Effector memory CD4-positive, alpha-beta T cell (primary cell): ENCODE data around the gene PTPRU.

Source experiments
- DNase-seq, 3 donors: peaks; one replicate each; pipeline ENCODE4 v3.0.0-alpha.2; 2020
- H3K27ac ChIP-seq: 2 replicates; pipeline ENCODE4 v1.7.0; 2013; ENCODE audit warnings: mild to moderate bottlenecking, low read length, moderate library complexity; ENCODE audit not compliant: insufficient read depth, poor library complexity, severe bottlenecking
- H3K27me3 ChIP-seq: replicated peaks from 2 replicates; pipeline ENCODE4 v1.7.0; 2013; ENCODE audit warnings: mild to moderate bottlenecking, low read length; ENCODE audit not compliant: insufficient read depth, control insufficient read depth, poor library complexity, severe bottlenecking
- H3K36me3 ChIP-seq: 2 replicates; pipeline ENCODE4 v1.7.0; 2013; ENCODE audit warnings: mild to moderate bottlenecking, low read length, moderate library complexity; ENCODE audit not compliant: control insufficient read depth, insufficient read depth
- H3K4me1 ChIP-seq: 2 replicates; pipeline ENCODE4 v1.7.0; 2013; ENCODE audit warnings: low read length, mild to moderate bottlenecking; ENCODE audit not compliant: control insufficient read depth, insufficient read depth, poor library complexity, severe bottlenecking
- H3K4me3 ChIP-seq: 2 replicates; pipeline ENCODE4 v1.7.0; 2013; ENCODE audit warnings: low read length, low read depth, mild to moderate bottlenecking; ENCODE audit not compliant: insufficient read depth, poor library complexity, severe bottlenecking
- H3K9me3 ChIP-seq: 2 replicates; pipeline ENCODE4 v1.7.0; 2013; ENCODE audit warnings: mild to moderate bottlenecking, low read length, moderate library complexity; ENCODE audit not compliant: control insufficient read depth

The PTPRU gene

DNA sequence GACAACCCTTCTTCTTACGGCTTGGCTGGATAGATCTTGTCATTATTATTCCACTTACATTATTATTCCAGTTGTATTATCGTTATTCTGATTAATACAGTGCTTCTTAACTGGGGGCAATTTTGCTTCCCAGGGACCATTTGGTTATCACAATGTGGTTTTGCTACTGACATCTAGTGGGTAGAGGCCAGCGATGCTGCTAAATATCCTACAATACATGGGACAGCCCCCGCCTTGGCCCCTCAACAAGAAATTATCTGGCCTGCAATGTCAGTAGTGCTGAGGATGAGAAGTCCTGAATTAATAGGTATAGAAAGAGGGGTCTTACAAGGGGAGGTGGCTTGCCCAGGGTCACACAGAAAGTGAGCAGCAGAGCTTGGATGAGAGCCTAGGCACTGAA, 105.6 kb downstream of the PTPRU start:
- no peaks in the 10 kb centered on the region for H3K9me3 ChIP-seq
- H3K4me3 ChIP-seq = no peak overlapping the region
- no peaks in the 10 kb centered on the region for H3K36me3 ChIP-seq
- no peak for DNase-seq
- no peak overlapping the region for H3K27ac ChIP-seq
- H3K4me1 ChIP-seq = no peaks in the 10 kb centered on the region
- H3K27me3 ChIP-seq = no peaks in the 10 kb centered on the region

DNA sequence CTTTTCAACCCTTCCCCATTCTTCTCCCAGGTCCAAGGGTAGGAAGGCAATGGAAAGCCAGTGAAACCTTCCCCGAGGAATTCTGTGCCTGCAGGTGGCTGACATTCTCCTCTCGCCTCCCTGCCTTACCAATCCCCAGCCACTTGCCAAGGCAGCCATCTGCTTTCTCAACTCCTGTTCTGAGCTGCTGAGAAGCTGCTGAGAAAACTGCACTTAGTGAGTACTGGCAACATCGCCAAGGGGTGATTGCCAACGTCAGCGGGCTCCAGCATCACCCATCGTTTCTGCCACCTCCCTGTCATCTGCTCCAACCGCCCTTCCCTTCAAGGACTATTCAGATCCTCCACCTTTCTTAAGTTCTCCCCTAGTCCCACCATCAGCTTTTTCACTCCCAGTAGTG, 106.0 kb downstream of the PTPRU start:
- H3K36me3 ChIP-seq = no peaks in the 10 kb centered on the region
- H3K9me3 ChIP-seq = no peaks in the 10 kb centered on the region
- no peak overlapping the region for H3K4me3 ChIP-seq
- H3K27me3 ChIP-seq = no peaks in the 10 kb centered on the region
- no peak for DNase-seq
- no peak overlapping the region for H3K27ac ChIP-seq
- H3K4me1 ChIP-seq = no peaks in the 10 kb centered on the region

DNA sequence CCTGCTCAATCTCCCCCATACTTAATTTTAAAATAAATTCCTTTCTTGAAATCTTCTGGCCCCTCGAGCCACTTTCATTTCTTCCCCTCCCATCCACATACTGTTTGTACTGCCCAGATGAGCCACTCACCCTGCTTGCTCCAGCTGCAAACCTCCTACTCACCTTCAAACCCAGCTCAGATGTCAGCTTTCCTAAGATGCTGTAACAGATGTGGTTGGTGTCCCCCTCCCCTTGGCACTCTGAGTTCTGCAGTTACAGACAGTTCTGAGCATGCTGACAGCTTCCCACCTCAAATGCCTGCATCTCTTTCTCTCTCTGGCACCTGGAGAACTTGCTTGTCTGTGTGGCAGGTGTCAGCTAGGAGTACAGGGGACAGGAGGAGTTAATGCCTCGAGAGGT, 106.7 kb downstream of the PTPRU start:
- no peaks in the 10 kb centered on the region for H3K9me3 ChIP-seq
- H3K36me3 ChIP-seq = no peaks in the 10 kb centered on the region
- no peaks in the 10 kb centered on the region for H3K4me1 ChIP-seq
- H3K27me3 ChIP-seq = no peaks in the 10 kb centered on the region
- H3K4me3 ChIP-seq = no peak overlapping the region
- DNase-seq = no peak
- H3K27ac ChIP-seq = no peak overlapping the region

DNA sequence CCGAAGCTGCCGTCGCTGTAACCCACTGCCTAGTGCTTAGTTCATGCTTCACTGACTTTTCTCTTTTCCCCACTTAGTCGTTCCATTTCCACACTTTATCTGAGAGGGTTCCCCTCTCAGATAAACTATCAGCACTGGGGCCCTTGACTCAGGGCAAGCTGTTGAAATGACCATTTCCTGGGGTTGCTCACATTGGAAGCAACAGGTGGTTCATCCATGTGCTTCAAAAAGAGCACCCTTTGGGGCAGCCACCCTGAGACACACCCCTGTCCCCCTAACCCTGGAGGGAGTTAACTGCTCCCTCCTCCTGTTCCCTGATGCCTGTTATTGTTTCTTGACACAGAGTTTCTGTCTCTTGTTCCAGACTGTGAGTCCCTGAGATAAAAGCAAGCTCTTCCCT, 107.2 kb downstream of the PTPRU start:
- no peak overlapping the region for H3K4me3 ChIP-seq
- no peaks in the 10 kb centered on the region for H3K27me3 ChIP-seq
- no peak overlapping the region for H3K27ac ChIP-seq
- H3K36me3 ChIP-seq = no peaks in the 10 kb centered on the region
- H3K4me1 ChIP-seq = no peaks in the 10 kb centered on the region
- no peaks in the 10 kb centered on the region for H3K9me3 ChIP-seq
- no peak for DNase-seq

DNA sequence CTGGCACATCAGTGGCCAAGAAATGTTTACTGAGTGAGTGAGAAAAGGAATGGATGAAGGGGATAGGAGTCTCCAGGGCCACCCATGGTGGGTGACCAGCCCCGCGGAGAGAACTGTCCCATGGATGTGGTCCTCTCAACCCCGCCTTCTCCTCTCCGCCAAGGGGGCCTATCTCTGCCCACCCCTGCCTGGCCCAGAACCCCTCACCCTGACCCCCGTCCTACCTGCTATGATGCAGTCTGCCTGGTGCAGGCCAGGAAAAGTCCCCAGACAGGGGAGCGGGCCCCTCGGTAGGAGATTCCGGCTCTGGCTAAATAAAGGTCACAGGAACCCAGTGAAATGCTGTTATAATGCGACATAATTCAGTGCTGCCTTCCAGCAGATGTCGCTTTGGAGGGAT, 107.6 kb downstream of the PTPRU start:
- Histone ChIP-seq H3K27me3 (no peaks in the 10 kb centered on the region), H3K4me1 (no peaks in the 10 kb centered on the region), H3K4me3 (no peak overlapping the region), H3K36me3 (no peaks in the 10 kb centered on the region), H3K27ac (no peak overlapping the region), H3K9me3 (no peaks in the 10 kb centered on the region)
- DNase-seq = no peak

DNA sequence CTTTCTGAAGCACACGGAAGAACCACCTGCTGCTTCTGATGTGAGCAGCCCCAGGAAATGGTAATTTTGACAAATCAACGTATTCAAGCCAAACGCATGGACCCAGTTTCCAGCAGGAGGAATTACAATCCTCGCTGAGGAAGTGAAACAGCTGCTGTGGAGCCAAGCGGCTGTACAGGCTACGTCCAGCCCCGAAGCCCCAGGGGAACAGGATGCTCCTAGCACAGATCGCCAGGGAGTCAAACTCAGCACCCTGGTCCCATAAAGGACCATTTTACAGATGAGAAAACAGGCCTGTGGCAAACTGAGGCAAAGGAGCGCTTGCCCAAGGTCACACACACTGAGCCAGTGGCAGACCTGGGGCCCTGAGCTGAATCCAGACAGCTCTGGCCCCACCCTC, 108.0 kb downstream of the PTPRU start:
- no peak overlapping the region for H3K4me3 ChIP-seq

DNA sequence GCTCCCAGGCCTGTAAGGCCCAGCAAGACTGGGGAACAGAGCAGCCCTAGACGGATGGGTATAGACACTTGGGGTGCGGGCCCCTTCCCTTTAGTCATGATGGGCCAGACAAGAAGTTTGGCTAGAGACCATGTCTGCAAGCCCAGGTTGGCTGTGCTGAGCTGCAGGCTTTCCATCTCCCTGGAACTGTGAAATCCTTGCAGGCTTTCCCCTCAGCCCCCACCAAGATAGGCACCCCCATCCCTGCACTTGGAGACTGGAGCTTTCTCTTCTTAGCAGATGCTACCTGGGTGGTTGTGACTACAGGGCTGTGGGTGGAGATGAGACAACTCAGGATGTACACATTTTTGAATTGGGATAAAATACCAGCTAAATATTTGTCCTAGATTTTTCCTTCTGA, 110.3 kb downstream of the PTPRU start:
- DNase-seq = no peak

More for the DNA sequence above, 108.0 kb downstream of the PTPRU start:
- H3K36me3 ChIP-seq = no peaks in the 10 kb centered on the region
- no peaks in the 10 kb centered on the region for H3K4me1 ChIP-seq
- H3K9me3 ChIP-seq = no peaks in the 10 kb centered on the region
- no peak overlapping the region for H3K27ac ChIP-seq
- H3K27me3 ChIP-seq = no peaks in the 10 kb centered on the region
- no peak for DNase-seq

DNA sequence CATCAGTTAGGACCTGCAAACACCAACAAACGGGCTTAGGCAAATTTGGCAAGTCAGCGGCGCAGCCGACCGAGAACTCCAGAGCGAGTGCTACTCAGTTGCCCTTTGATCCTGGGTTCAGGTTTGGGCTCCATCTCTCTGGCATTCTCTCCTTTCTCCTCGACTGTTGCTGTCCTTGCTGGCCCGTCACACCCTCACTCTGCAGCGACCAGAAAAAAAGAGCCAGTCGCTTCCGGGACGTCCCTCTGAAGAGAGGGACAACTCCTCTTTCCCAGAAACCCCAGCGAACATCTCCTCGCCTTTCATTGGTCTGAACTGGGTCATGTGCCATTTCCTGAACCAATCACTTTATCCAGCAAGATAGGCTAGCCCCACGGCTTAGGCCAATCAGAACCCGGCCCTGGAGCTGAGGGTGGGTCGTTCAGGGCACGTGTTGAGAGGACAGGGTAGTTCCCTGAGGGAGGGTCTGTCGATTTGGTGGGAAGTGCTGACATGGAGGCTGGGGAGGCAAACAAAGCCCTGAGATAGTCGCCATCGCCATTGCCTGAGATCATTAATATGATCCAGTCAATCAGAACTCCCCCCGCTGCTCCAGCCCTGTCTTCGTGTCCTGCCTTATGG, 113.7 kb downstream of the PTPRU start:
- Histone ChIP-seq H3K27ac (no peak overlapping the region), H3K27me3 (no peaks in the 10 kb centered on the region), H3K9me3 (no peaks in the 10 kb centered on the region), H3K36me3 (no peaks in the 10 kb centered on the region), H3K4me3 (no peak overlapping the region), H3K4me1 (no peaks in the 10 kb centered on the region)
- no peak for DNase-seq

More for the DNA sequence above, 110.3 kb downstream of the PTPRU start:
- no peak overlapping the region for H3K4me3 ChIP-seq
- H3K27ac ChIP-seq = no peak overlapping the region
- no peaks in the 10 kb centered on the region for H3K9me3 ChIP-seq
- H3K4me1 ChIP-seq = no peaks in the 10 kb centered on the region
- no peaks in the 10 kb centered on the region for H3K27me3 ChIP-seq
- H3K36me3 ChIP-seq = no peaks in the 10 kb centered on the region

DNA sequence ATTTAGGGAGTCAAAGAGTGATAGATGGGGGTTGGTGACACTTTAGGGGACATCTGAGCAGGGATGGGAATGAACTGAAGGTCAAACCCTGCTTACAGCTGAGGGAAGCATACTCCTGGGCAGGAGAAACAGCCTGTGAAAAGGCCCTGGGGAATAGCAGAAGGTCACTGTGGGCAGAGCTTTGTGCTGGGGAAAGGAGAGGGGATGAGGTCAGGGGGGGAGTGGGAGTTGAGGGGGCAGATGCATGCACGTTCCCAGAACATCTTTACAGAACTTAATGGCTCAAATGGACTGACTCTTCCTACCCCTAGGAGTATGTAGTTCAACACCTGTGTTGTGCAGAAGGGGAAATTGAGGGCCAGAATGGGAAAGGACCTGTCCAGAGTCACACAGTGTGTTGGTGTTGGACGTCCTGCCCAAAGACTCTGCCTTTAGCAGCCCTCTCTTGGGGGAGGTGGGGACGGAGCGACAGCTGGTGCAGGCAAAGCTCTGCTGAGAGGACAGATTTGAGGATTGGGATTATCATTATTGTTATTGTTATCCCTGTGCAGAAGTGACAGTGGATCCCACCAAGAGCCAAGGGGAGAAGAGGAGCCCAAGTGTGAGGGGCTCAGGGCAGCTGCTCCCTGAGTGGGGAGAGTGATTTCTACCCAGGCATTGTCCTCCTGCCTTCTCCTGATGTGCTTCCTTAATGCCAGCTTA, 116.5 kb downstream of the PTPRU start:
- no peaks in the 10 kb centered on the region for H3K27me3 ChIP-seq
- H3K4me1 ChIP-seq = no peaks in the 10 kb centered on the region
- H3K9me3 ChIP-seq = no peaks in the 10 kb centered on the region
- DNase-seq = no peak
- H3K27ac ChIP-seq = no peak overlapping the region
- no peaks in the 10 kb centered on the region for H3K36me3 ChIP-seq
- no peak overlapping the region for H3K4me3 ChIP-seq

DNA sequence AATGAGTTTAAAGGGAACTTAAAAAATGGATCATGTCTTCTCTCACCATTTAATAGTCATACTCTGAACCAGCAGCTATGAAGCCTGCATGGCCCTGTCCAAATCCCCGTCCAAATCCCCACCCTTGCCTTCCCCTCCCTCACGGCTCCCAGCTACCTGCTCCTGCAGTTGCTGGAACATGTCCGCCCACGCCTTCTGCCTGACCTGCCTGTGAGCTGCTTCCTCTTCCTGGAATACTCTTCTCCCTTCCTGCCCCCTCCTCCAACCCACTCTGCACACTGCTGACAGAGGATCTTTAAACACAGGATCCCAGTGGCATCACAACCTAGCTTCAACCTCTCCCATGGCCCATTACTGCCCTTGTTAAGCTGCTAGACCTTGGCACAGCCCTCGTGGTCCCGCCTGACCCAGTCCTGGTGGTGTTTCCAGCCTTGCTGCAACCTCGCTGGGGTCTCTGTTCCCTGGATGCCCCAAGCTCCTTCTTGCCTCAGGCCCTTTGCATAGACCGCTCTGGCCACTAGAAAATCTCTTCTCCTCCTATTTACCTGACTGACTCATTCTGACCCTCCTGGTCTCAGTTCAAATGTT, 118.3 kb downstream of the PTPRU start:
- H3K27me3 ChIP-seq = no peaks in the 10 kb centered on the region
- H3K36me3 ChIP-seq = no peaks in the 10 kb centered on the region
- no peak overlapping the region for H3K4me3 ChIP-seq
- no peaks in the 10 kb centered on the region for H3K9me3 ChIP-seq
- no peak for DNase-seq
- H3K27ac ChIP-seq = no peak overlapping the region
- H3K4me1 ChIP-seq = no peaks in the 10 kb centered on the region
